Forelimb muscle (tissue), 1 donor: ENCODE measurements around the gene TLR9. TPM values are rescaled to one million over a fixed set of nuclear protein-coding genes. Genes with fewer than 3 reads are reported as not detected.
"Not testable (repeated sequence)": the region's sequence is repeated elsewhere in the genome, so short reads cannot be mapped to it uniquely, and the experiment has no call there.

Source experiments
- DNase-seq: peaks from one replicate; pipeline ENCODE4 v3.0.0-alpha.2; 2013; ENCODE audit warnings: low read depth
- polyA plus RNA-seq: library from polyadenylated mRNA; unstranded; fragments of 120-200 nt; gene quantifications from one replicate; pipeline ENCODE4 v1.2.1, GENCODE V29; 2013; ENCODE audit not compliant: insufficient read length

TLR9 gene
- polyA plus RNA-seq: 0.44 TPM

- DNase-seq: no peak
These were observed at the start of gene TLR9 for GRCh38 chr3:52225452-52226228. TLR9 (minus strand) TSS chr3:52225645; CDS start chr3:52225529, 116 bp downstream.

- not testable (repeated sequence) for DNase-seq
These were observed 49.3 kb upstream of the TLR9 start for GRCh38 chr3:52274781-52275180.

GRCh38 chr3:52272831-52273230 lies 47.4 kb upstream of the TLR9 start:
- DNase-seq: no peak

- not testable (repeated sequence) for DNase-seq
These were observed 46.7 kb upstream of the TLR9 start for GRCh38 chr3:52272172-52272571.

GRCh38 chr3:52270252-52270754 lies 44.9 kb upstream of the TLR9 start:
- no peak for DNase-seq

GRCh38 chr3:52269776-52270175 lies 44.3 kb upstream of the TLR9 start:
- no peak for DNase-seq

GRCh38 chr3:52268036-52268435 lies 42.6 kb upstream of the TLR9 start:
- no peak for DNase-seq

GRCh38 chr3:52265387-52265786 lies 39.9 kb upstream of the TLR9 start:
- no peak for DNase-seq

- no peak for DNase-seq
These were observed 37.0 kb upstream of the TLR9 start for GRCh38 chr3:52262447-52262846.

GRCh38 chr3:52259448-52259847 lies 34.0 kb upstream of the TLR9 start:
- DNase-seq: no peak

- no peak for DNase-seq
These were observed 33.6 kb upstream of the TLR9 start for GRCh38 chr3:52259035-52259434.

GRCh38 chr3:52257911-52258310 lies 32.5 kb upstream of the TLR9 start:
- DNase-seq: no peak

- DNase-seq: no peak
These were observed 31.2 kb upstream of the TLR9 start for GRCh38 chr3:52256622-52257021.

- no peak for DNase-seq
These were observed 30.7 kb upstream of the TLR9 start for GRCh38 chr3:52256159-52256558.

GRCh38 chr3:52254608-52255007 lies 29.2 kb upstream of the TLR9 start:
- DNase-seq: no peak

GRCh38 chr3:52253314-52254304 lies 28.2 kb upstream of the TLR9 start:
- no peak for DNase-seq

- DNase-seq: no peak
These were observed 24.7 kb upstream of the TLR9 start for GRCh38 chr3:52250122-52250521.

- DNase-seq: no peak
These were observed 24.2 kb upstream of the TLR9 start for GRCh38 chr3:52249683-52250082.

GRCh38 chr3:52248816-52249547 lies 23.5 kb upstream of the TLR9 start:
- DNase-seq: no peak

- no peak for DNase-seq
These were observed 22.7 kb upstream of the TLR9 start for GRCh38 chr3:52248165-52248541.

- DNase-seq: no peak
These were observed 22.1 kb upstream of the TLR9 start for GRCh38 chr3:52247409-52248164.
